HepG2 (cell line): Measurements from ENCODE around the gene INO80B. TPM values are rescaled to one million over a fixed set of nuclear protein-coding genes. Genes with fewer than 3 reads are reported as not detected.
A peak's percentile ranks its signal among the peaks of the same experiment; 100 is the strongest.

Source experiments
- ARNT ChIP-seq: fragments of 450-650 bp; IDR thresholded peaks from 2 replicates; pipeline ENCODE4 v1.6.1; 2017
- BCL6 ChIP-seq: IDR thresholded peaks from 2 replicates; pipeline ENCODE4 v1.6.1; 2016; ENCODE audit warnings: missing genetic modification reagents, missing compliant biosample characterization
- CCDC6 ChIP-seq: sonication (generic); formaldehyde crosslinking; IDR thresholded peaks from 2 replicates; pipeline ENCODE4 v1.8.1; 2022; ENCODE audit warnings: mild to moderate bottlenecking, missing genetic modification reagents, moderate library complexity
- DNMT3B ChIP-seq: conservative IDR thresholded peaks from 2 replicates; pipeline ENCODE4 v1.6.1; 2016; ENCODE audit warnings: missing biosample characterization, control low read depth
- FOXA1 ChIP-seq, 2 experiments: fragments of 450-650 bp in 1 of 2; sonication (generic) in 1 of 2; formaldehyde crosslinking in 1 of 2; IDR thresholded peaks; 2 replicates each; pipeline versions ENCODE4 v1.4.0 to v1.6.1; 2016 to 2020; ENCODE audit warnings: missing genetic modification reagents in 1 of 2
- KDM5A ChIP-seq: fragments of 200-600 bp; sonication (generic); IDR thresholded peaks from 2 replicates; pipeline ENCODE4 v1.7.0; 2018; ENCODE audit warnings: antibody characterized with exemption, mild to moderate bottlenecking, low read length, borderline replicate concordance
- MYNN ChIP-seq: sonication (generic); formaldehyde crosslinking; IDR thresholded peaks from 2 replicates; pipeline ENCODE4 v1.4.0; 2020; ENCODE audit warnings: mild to moderate bottlenecking, low read depth, missing genetic modification reagents
- MZF1 ChIP-seq: sonication (generic); formaldehyde crosslinking; IDR thresholded peaks from 2 replicates; pipeline ENCODE4 v1.8.1; 2023; ENCODE audit warnings: mild to moderate bottlenecking, missing genetic modification reagents, borderline replicate concordance
- NAIF1 ChIP-seq: sonication (generic); formaldehyde crosslinking; IDR thresholded peaks from 2 replicates; pipeline ENCODE4 v1.5.0; 2020; ENCODE audit warnings: mild to moderate bottlenecking, missing genetic modification reagents, borderline replicate concordance
- POLR2G ChIP-seq: fragments of 200-400 bp; formaldehyde crosslinking; IDR thresholded peaks from 2 replicates; pipeline ENCODE4 v1.6.1; 2018; ENCODE audit warnings: mild to moderate bottlenecking, low read depth, low read length, moderate library complexity
- RXRA ChIP-seq: sonication (generic); formaldehyde crosslinking; IDR thresholded peaks from 2 replicates; pipeline ENCODE4 v1.5.1; 2020; ENCODE audit warnings: missing genetic modification reagents
- SAFB2 ChIP-seq: sonication (generic); formaldehyde crosslinking; IDR thresholded peaks from 2 replicates; pipeline ENCODE4 v1.5.1; 2020; ENCODE audit warnings: missing genetic modification reagents, low read depth, mild to moderate bottlenecking, borderline replicate concordance
- SMAD3 ChIP-seq: sonication (generic); formaldehyde crosslinking; IDR thresholded peaks from 2 replicates; pipeline ENCODE4 v1.4.0; 2020; ENCODE audit warnings: missing genetic modification reagents
- SMC3 ChIP-seq: IDR thresholded peaks from 2 replicates; pipeline ENCODE4 v1.6.1; 2011; ENCODE audit warnings: low read length, improper control_type of control experiment
- SP2 ChIP-seq: sonication (generic); formaldehyde crosslinking; IDR thresholded peaks from 2 replicates; pipeline ENCODE4 v1.5.1; 2020; ENCODE audit warnings: mild to moderate bottlenecking, missing genetic modification reagents
- YEATS4 ChIP-seq: sonication (generic); formaldehyde crosslinking; IDR thresholded peaks from 2 replicates; pipeline ENCODE4 v1.4.0; 2020; ENCODE audit warnings: missing genetic modification reagents, borderline replicate concordance
- ZFP36 ChIP-seq: fragments of 150-350 bp; IDR thresholded peaks from 2 replicates; pipeline ENCODE4 v1.6.1; 2018; ENCODE audit warnings: borderline replicate concordance, low read length, low read depth; ENCODE audit not compliant: partially characterized antibody
- ZNF30 ChIP-seq: sonication (generic); formaldehyde crosslinking; IDR thresholded peaks from 2 replicates; pipeline ENCODE4 v1.5.0; 2020; ENCODE audit warnings: mild to moderate bottlenecking, missing genetic modification reagents
- ZNF367 ChIP-seq: sonication (generic); formaldehyde crosslinking; IDR thresholded peaks from 2 replicates; pipeline ENCODE4 v1.4.0; 2020; ENCODE audit warnings: missing genetic modification reagents, borderline replicate concordance
- ZNF562 ChIP-seq: sonication (generic); formaldehyde crosslinking; IDR thresholded peaks from 2 replicates; pipeline ENCODE4 v1.8.0; 2022; ENCODE audit warnings: missing genetic modification reagents, borderline replicate concordance
- ZZZ3 ChIP-seq: sonication (generic); formaldehyde crosslinking; IDR thresholded peaks from 2 replicates; pipeline ENCODE4 v1.4.0; 2020; ENCODE audit warnings: missing genetic modification reagents, mild to moderate bottlenecking, borderline replicate concordance
- polyA plus RNA-seq, 8 experiments: library from polyadenylated mRNA; depleted of rRNA in 3 of 8; stranded (reverse) in 7 of 8; unstranded in 1 of 8; fragments of >200 nt; fragmentation: Illumina TruSeq in 4 of 8; extraction: Trizol in 4 of 8; gene quantifications; 2 replicates each; pipeline versions ENCODE4 v1.2.1 to v1.2.3, GENCODE V29; 2011 to 2016; ENCODE audit warnings: low read depth in 4 of 8, missing spikeins in 1 of 8, mixed read lengths in 1 of 8; ENCODE audit not compliant: insufficient read depth in 1 of 8
- total RNA-seq, 5 experiments: library from RNA; depleted of rRNA; stranded (reverse); fragments of >200 nt; fragmentation: Illumina TruSeq; extraction: Trizol; gene quantifications; 2 replicates each; pipeline ENCODE4 v1.2.3, GENCODE V29; 2016; ENCODE audit warnings: low read depth in 1 of 5
- TF ChIP-seq, protein P1 (sequence below): sonication (generic); formaldehyde crosslinking; IDR thresholded peaks from 2 replicates; pipeline ENCODE4 v1.8.1; 2022; ENCODE audit warnings: low read depth, mild to moderate bottlenecking, missing genetic modification reagents
- TF ChIP-seq, protein P2 (sequence below): sonication (generic); formaldehyde crosslinking; IDR thresholded peaks from 2 replicates; pipeline ENCODE4 v1.4.0; 2020; ENCODE audit warnings: missing genetic modification reagents
- TF ChIP-seq, protein P3 (sequence below): sonication (generic); formaldehyde crosslinking; IDR thresholded peaks from 2 replicates; pipeline ENCODE4 v1.5.0; 2020; ENCODE audit warnings: mild to moderate bottlenecking, missing genetic modification reagents, borderline replicate concordance

INO80B gene
- total and polyA plus RNA-seq, 2 of the 13 experiments (the other 11 are each of a cell fraction or from before 2014, with no cell fraction given) = 6.2 to 14.5 TPM

DNA sequence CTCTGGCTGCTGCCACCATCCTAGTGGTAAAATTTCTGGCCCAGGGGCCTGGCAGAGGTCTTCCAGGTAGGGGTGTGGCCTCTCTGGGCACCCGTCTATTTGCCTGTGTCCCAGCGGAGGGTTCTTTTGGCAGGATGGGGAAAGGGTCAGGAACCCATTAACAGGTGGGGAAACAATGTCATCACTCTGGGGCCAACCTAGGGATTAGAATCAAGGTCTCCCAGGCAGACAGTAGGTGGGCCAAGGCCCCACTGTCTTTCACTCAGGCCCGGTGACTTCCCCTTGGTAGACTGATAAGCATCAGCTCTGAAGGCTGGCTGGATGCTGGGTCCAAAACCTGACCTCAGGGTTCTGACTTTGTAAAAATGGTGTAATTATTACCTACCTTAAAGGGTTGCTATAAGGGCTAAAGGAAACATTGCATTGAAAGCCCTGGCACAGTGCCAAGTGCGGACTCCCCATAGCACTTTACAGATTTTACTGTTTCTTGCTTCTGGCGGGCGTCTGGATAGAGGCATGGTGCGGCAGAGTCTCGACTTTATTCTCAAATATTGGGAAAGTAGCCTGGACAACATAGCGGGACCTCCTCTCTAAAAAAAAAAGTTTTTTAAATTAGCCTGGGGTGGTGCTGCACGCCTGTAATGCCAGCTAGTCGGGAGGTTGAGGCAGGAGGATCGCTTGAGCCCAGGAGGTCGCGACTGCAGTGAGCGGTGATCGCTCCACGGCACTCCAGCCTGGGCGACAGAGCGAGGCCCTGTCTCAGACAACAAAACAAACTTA lies 42.3 kb downstream of the INO80B start (continued):
- peak; percentile 30; the same call in 1 of the 2 replicates for TF ChIP-seq CCDC6
- TF ChIP-seq ZNF30 (CRISPR knock-in tag) = no peak
- no peak for TF ChIP-seq DNMT3B (CRISPR knock-in tag)
- TF ChIP-seq, protein P1, sequence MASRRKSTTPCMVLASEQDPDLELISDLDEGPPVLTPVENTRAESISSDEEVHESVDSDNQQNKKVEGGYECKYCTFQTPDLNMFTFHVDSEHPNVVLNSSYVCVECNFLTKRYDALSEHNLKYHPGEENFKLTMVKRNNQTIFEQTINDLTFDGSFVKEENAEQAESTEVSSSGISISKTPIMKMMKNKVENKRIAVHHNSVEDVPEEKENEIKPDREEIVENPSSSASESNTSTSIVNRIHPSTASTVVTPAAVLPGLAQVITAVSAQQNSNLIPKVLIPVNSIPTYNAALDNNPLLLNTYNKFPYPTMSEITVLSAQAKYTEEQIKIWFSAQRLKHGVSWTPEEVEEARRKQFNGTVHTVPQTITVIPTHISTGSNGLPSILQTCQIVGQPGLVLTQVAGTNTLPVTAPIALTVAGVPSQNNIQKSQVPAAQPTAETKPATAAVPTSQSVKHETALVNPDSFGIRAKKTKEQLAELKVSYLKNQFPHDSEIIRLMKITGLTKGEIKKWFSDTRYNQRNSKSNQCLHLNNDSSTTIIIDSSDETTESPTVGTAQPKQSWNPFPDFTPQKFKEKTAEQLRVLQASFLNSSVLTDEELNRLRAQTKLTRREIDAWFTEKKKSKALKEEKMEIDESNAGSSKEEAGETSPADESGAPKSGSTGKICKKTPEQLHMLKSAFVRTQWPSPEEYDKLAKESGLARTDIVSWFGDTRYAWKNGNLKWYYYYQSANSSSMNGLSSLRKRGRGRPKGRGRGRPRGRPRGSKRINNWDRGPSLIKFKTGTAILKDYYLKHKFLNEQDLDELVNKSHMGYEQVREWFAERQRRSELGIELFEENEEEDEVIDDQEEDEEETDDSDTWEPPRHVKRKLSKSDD (CRISPR knock-in tag) = no peak; the same call in none of the 2 replicates
- no peak for TF ChIP-seq ARNT
- no peak for TF ChIP-seq ZZZ3 (CRISPR knock-in tag)
- TF ChIP-seq SAFB2 (CRISPR knock-in tag) = no peak
- TF ChIP-seq POLR2G = peak; percentile 29
- TF ChIP-seq NAIF1 (CRISPR knock-in tag) = no peak
- TF ChIP-seq YEATS4 = no peak
- TF ChIP-seq, protein P2, sequence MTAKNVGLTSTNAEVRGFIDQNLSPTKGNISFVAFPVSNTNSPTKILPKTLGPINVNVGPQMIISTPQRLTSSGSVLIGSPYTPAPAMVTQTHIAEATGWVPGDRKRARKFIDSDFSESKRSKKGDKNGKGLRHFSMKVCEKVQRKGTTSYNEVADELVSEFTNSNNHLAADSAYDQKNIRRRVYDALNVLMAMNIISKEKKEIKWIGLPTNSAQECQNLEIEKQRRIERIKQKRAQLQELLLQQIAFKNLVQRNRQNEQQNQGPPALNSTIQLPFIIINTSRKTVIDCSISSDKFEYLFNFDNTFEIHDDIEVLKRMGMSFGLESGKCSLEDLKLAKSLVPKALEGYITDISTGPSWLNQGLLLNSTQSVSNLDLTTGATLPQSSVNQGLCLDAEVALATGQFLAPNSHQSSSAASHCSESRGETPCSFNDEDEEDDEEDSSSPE (CRISPR knock-in tag) = no peak; the same call in 1 of the 2 replicates
- peak; percentile 54; the same call in 1 of the 2 replicates for TF ChIP-seq RXRA (CRISPR knock-in tag)
- TF ChIP-seq ZFP36 = no peak
- TF ChIP-seq MZF1 (CRISPR knock-in tag) = no peak
- 0 out of 2 replicates have a peak, but pooled peaks have one; percentile 27 for TF ChIP-seq MYNN (CRISPR knock-in tag)
- TF ChIP-seq ZNF367 = no peak
- TF ChIP-seq BCL6 (CRISPR knock-in tag) = peak; percentile 52; the same call in 1 of the 2 replicates
- TF ChIP-seq, protein P3, sequence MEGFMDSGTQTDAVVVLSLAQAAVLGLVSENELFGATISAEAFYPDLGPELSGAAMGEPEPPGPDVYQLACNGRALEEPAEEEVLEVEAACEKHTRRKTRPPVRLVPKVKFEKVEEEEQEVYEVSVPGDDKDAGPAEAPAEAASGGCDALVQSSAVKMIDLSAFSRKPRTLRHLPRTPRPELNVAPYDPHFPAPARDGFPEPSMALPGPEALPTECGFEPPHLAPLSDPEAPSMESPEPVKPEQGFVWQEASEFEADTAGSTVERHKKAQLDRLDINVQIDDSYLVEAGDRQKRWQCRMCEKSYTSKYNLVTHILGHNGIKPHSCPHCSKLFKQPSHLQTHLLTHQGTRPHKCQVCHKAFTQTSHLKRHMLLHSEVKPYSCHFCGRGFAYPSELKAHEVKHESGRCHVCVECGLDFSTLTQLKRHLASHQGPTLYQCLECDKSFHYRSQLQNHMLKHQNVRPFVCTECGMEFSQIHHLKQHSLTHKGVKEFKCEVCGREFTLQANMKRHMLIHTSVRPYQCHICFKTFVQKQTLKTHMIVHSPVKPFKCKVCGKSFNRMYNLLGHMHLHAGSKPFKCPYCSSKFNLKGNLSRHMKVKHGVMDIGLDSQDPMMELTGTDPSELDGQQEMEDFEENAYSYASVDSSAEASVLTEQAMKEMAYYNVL (CRISPR knock-in tag) = peak; percentile 66; the same call in 1 of the 2 replicates
- no peak for TF ChIP-seq SMC3
- no peak for TF ChIP-seq SMAD3
- TF ChIP-seq KDM5A = no peak; the same call in 1 of the 2 replicates
- TF ChIP-seq FOXA1 (IDR thresholded peaks at IDR 0.05) = no peak
- TF ChIP-seq FOXA1 (CRISPR knock-in tag; IDR thresholded peaks at IDR 0.05) = no peak
- no peak for TF ChIP-seq SP2 (CRISPR knock-in tag)
- TF ChIP-seq ZNF562 = no peak
